GM19099 (cell line): Measurements from ENCODE around the gene SNX3.

ENCODE experiments used
- POLR2A ChIP-seq: IDR thresholded peaks from 3 replicates; pipeline ENCODE4 v1.6.1; 2011; ENCODE audit warnings: low read depth; ENCODE audit not compliant: insufficient read length; ENCODE audit errors: extremely low read depth

SNX3 gene

GRCh38 chr6:108168501-108169463 is 92.1 kb downstream of the SNX3 start:
- no peak for TF ChIP-seq POLR2A

GRCh38 chr6:108168090-108168463 is 92.8 kb downstream of the SNX3 start:
- TF ChIP-seq POLR2A = no peak

- TF ChIP-seq POLR2A = no peak
Observed at GRCh38 chr6:108167449-108168089, 93.3 kb downstream of the SNX3 start.

- TF ChIP-seq POLR2A = no peak
Observed at GRCh38 chr6:108166664-108167448, 94.0 kb downstream of the SNX3 start.

GRCh38 chr6:108165714-108166663 is 94.9 kb downstream of the SNX3 start, which contains the start of gene NR2E1:
Gene NR2E1 (plus strand): TSS chr6:108166022. CDS start chr6:108166766, 744 bp downstream.
- TF ChIP-seq POLR2A = no peak

- no peak for TF ChIP-seq POLR2A
Observed at GRCh38 chr6:108164815-108165706, 95.8 kb downstream of the SNX3 start.

- TF ChIP-seq POLR2A = no peak
Observed at GRCh38 chr6:108164543-108164814, 96.4 kb downstream of the SNX3 start.

GRCh38 chr6:108163644-108164542 is 96.9 kb downstream of the SNX3 start:
- TF ChIP-seq POLR2A = no peak

GRCh38 chr6:108163267-108163643 is 97.6 kb downstream of the SNX3 start:
- TF ChIP-seq POLR2A = no peak

- no peak for TF ChIP-seq POLR2A
Observed at GRCh38 chr6:108161724-108162282, 99.0 kb downstream of the SNX3 start.
